ENCODE results near the gene EI24. TPM values are rescaled to one million over a fixed set of nuclear protein-coding genes. Genes with fewer than 3 reads are reported as not detected.

Gene EI24
- polyA plus RNA-seq, 1 of the 3 experiments (the other 2 are of a cell fraction): 85.5 TPM

DNA sequence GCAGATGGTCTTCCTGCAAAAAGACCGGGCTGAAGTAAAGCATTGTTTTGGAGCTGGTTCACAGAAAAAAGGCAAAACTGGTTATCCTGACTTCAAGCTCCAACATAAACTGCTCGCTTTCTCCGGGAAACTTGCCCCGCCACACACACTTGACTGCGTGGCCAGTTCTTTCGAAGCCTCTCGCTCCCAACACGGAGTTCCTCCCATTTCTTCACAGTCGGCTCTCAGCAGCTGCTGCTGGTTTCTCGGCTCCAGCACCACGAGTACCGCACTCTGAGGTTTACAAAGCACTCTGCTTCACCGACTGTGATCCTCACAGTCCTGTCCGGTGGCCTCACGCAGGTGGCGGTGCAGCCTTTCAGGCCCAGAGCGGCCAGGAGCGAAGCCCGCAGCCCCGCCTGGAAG, 56.0 kb downstream of the EI24 start:
- ChIA-PET POLR2A (interaction anchor here (0.6 to 3.8 kb wide), 2 partner anchors 33 to 112 kb away, joined by 4 to 13 read pairs; partner anchors contain the start of gene STT3A), CTCF (interaction anchor here (1.0 to 2.0 kb wide), 4 partner anchors 31 to 277 kb away, joined by 3 to 8 read pairs (median 5); partner anchors contain the start of gene EI24)
- Histone ChIP-seq H2AFZ (ENCODE audit: low read depth) (peak overlapping the region; percentile 80), H3K4me2 (peak overlapping the region; percentile 88), H3K9me2 (no peaks in the 10 kb centered on the region), H3K9ac (peak overlapping the region; percentile 78), H3K79me2 (ENCODE audit: insufficient read depth) (peaks cover 36% of the 10 kb centered on the region), H3K4me1 (ENCODE audit: control insufficient read depth in 1 of 2, insufficient read depth in 2 of 2, low read depth in 1 of 2, low read length in 1 of 2) (peaks cover 4 to 11% of the 10 kb centered on the region in 2 experiments; a peak in 3 of 4 replicates), H3K27ac (ENCODE audit: low read depth in 2 of 2, low read length in 1 of 2) (peak overlapping the region; percentile 92 to 97), H3F3A (replicated peaks; ENCODE audit: insufficient read depth) (peaks cover 52% of the 10 kb centered on the region), H4K20me1 (ENCODE audit: insufficient read depth) (no peaks in the 10 kb centered on the region), H3K36me3 (replicated peaks in 1 of 2; ENCODE audit: control insufficient read depth in 1 of 2, insufficient read depth in 2 of 2, low read length in 1 of 2) (peaks cover 25 to 39% of the 10 kb centered on the region in 2 experiments), H3K9me3 (no peaks in the 10 kb centered on the region), H3K27me3 (ENCODE audit: insufficient read depth) (no peaks in the 10 kb centered on the region), H3K4me3 (ENCODE audit: low read depth in 2 of 2, low read length in 1 of 2) (peak overlapping the region; percentile 77 to 79)
- TF ChIP-seq, protein P1, sequence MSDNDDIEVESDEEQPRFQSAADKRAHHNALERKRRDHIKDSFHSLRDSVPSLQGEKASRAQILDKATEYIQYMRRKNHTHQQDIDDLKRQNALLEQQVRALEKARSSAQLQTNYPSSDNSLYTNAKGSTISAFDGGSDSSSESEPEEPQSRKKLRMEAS (IDR thresholded peaks at IDR 0.05; ENCODE audit: low read depth): peak; percentile 86
- no peak for TF ChIP-seq GATA2 (CRISPR knock-in tag; IDR thresholded peaks at IDR 0.05)
- TF ChIP-seq RAD21 (IDR thresholded peaks at IDR 0.05; ENCODE audit: low read length): no peak
- WGBS (ENCODE audit: low lambda C conversion rate): 11% methylated on average over 20 of the region's 20 CpGs
- DNase-seq: no peak

DNA sequence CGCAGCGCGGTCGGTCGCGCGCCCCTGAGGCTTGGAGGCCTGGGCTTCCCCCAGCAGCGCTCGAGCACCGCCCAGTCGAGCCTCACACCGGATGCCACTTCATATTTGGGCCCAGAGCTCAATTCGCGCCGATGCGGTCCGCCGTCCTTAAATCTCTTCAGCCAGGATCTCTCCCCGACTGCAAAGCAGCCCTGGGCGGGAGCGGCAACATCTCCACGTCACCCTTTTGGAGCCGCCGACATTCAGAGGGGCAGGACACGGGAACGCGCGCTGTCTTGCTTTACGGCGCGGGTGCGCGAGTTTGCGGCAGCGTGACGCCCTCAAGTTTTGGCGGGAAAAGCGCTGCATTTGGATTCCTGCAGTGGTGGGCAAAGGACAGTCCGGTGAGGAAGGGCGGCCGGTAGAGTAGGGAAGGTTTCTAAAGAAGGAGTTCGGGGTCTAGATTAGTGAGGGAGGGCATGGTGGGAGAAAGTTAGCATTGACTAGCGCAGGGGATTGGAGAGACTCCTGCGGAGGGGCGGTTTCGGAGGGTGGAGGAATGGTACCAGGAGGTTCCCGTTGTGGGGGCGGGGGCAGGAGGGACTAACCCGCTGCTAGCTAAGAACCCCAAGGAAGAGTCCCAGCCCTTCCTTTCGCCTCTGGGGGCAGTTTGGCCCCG, 56.5 kb downstream of the EI24 start:
- H2AFZ ChIP-seq (ENCODE audit: low read depth): peak overlapping the region; percentile 80
- H3K79me2 ChIP-seq (ENCODE audit: insufficient read depth): peaks cover 37% of the 10 kb centered on the region
- TF ChIP-seq RCOR1 (IDR thresholded peaks at IDR 0.05; ENCODE audit: low read length) (no peak), FOXJ3 (CRISPR knock-in tag; IDR thresholded peaks at IDR 0.05) (peak; percentile 20; the same call in 1 of the 2 replicates), GABPA (IDR thresholded peaks at IDR 0.05; ENCODE audit: low read depth) (peak; percentile 35; the same call in 1 of the 2 replicates), POLR2AphosphoS5 (IDR thresholded peaks at IDR 0.05; ENCODE audit: low read depth, low read length) (peak; percentile 92), EP300 (IDR thresholded peaks at IDR 0.05; ENCODE audit: borderline replicate concordance in 1 of 2, low read depth in 1 of 2, low read length in 1 of 2) (no peak), ELF1 (IDR thresholded peaks at IDR 0.05) (peak; percentile 16; the same call in 1 of the 2 replicates), YY1 (IDR thresholded peaks at IDR 0.05; ENCODE audit: low read depth) (0 out of 2 replicates have a peak, but pooled peaks have one; percentile 68), CHD2 (IDR thresholded peaks at IDR 0.05; ENCODE audit: low read length, partially characterized antibody) (peak; percentile 29), NFIC (IDR thresholded peaks at IDR 0.05; ENCODE audit: borderline replicate concordance) (peak; percentile 11; the same call in 1 of the 2 replicates), MEF2A (IDR thresholded peaks at IDR 0.05; ENCODE audit: borderline replicate concordance, low read depth) (no peak), TAF1 (IDR thresholded peaks at IDR 0.05; ENCODE audit: borderline replicate concordance, low read depth, low read length) (peak; percentile 97), TEAD4 (IDR thresholded peaks at IDR 0.05; ENCODE audit: borderline replicate concordance, insufficient read depth) (0 out of 2 replicates have a peak, but pooled peaks have one; percentile 60), RXRA (IDR thresholded peaks at IDR 0.05; ENCODE audit: borderline replicate concordance, low read depth) (no peak), MXI1 (IDR thresholded peaks at IDR 0.05; ENCODE audit: low read depth, low read length) (peak; percentile 89), NRF1 (IDR thresholded peaks at IDR 0.05; ENCODE audit: low read depth, low read length) (peak; percentile 27; the same call in 1 of the 2 replicates), SIN3A (IDR thresholded peaks at IDR 0.05; ENCODE audit: borderline replicate concordance, low read depth, low read length) (peak; percentile 17; the same call in 1 of the 2 replicates)
- TF ChIP-seq, protein P1 (IDR thresholded peaks at IDR 0.05; ENCODE audit: low read depth): peak; percentile 92
- TF ChIP-seq, protein P2, sequence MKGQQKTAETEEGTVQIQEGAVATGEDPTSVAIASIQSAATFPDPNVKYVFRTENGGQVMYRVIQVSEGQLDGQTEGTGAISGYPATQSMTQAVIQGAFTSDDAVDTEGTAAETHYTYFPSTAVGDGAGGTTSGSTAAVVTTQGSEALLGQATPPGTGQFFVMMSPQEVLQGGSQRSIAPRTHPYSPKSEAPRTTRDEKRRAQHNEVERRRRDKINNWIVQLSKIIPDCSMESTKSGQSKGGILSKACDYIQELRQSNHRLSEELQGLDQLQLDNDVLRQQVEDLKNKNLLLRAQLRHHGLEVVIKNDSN (IDR thresholded peaks at IDR 0.05; ENCODE audit: borderline replicate concordance, low read depth): peak; percentile 55; the same call in 1 of the 2 replicates
- TF ChIP-seq, protein P3, sequence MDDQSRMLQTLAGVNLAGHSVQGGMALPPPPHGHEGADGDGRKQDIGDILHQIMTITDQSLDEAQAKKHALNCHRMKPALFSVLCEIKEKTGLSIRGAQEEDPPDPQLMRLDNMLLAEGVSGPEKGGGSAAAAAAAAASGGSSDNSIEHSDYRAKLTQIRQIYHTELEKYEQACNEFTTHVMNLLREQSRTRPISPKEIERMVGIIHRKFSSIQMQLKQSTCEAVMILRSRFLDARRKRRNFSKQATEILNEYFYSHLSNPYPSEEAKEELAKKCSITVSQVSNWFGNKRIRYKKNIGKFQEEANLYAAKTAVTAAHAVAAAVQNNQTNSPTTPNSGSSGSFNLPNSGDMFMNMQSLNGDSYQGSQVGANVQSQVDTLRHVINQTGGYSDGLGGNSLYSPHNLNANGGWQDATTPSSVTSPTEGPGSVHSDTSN (IDR thresholded peaks at IDR 0.05): peak; percentile 2; the same call in 1 of the 2 replicates
- H3K4me3 ChIP-seq (ENCODE audit: low read depth in 2 of 2, low read length in 1 of 2): peak overlapping the region; percentile 77 to 79
- ChIA-PET POLR2A (interaction anchor here (3.8 kb wide), 1 partner anchor 33 kb away, joined by 13 read pairs; the partner anchor contains the start of gene STT3A), CTCF (interaction anchor here (0.6 to 2.0 kb wide), 6 partner anchors 19 to 278 kb away, joined by 3 to 8 read pairs (median 5); partner anchors contain the start of gene EI24)
- H3K9me2 ChIP-seq: no peaks in the 10 kb centered on the region
- H3K36me3 ChIP-seq (replicated peaks in 1 of 2; ENCODE audit: control insufficient read depth in 1 of 2, insufficient read depth in 2 of 2, low read length in 1 of 2): peaks cover 22 to 34% of the 10 kb centered on the region in 2 experiments
- peak overlapping the region; percentile 78 for H3K9ac ChIP-seq
- peaks cover 47% of the 10 kb centered on the region for H3F3A ChIP-seq (replicated peaks; ENCODE audit: insufficient read depth)
- H3K27ac ChIP-seq (ENCODE audit: low read depth in 2 of 2, low read length in 1 of 2): peak overlapping the region; percentile 92 to 97
- WGBS (ENCODE audit: low lambda C conversion rate): 1% methylated on average over 36 of the region's 51 CpGs
- no peaks in the 10 kb centered on the region for H3K27me3 ChIP-seq (ENCODE audit: insufficient read depth)
- DNase-seq: peak; percentile 88
- peak overlapping the region; percentile 88 for H3K4me2 ChIP-seq
- H4K20me1 ChIP-seq (ENCODE audit: insufficient read depth): no peaks in the 10 kb centered on the region
- peaks cover 4 to 11% of the 10 kb centered on the region in 2 experiments; a peak in 3 of 4 replicates for H3K4me1 ChIP-seq (ENCODE audit: control insufficient read depth in 1 of 2, insufficient read depth in 2 of 2, low read depth in 1 of 2, low read length in 1 of 2)
- H3K9me3 ChIP-seq: no peaks in the 10 kb centered on the region

Data from SK-N-SH (cell line).